Esophagus squamous epithelium (tissue), 5 donors: Measurements from ENCODE around the gene NAGLU. TPM values are rescaled to one million over a fixed set of nuclear protein-coding genes. Genes with fewer than 3 reads are reported as not detected.

Experiments used
- DNase-seq: peaks from one replicate; lab custom pipeline; 2025; lab: John Stamatoyannopoulos, UW
- H3K27ac ChIP-seq, 4 donors: fragments of 200-600 bp; sonication (generic); one replicate each; pipeline ENCODE4 v1.5.1; 2016 to 2019; ENCODE audit warnings: mild to moderate bottlenecking in 1 of 4
- H3K27me3 ChIP-seq, 4 donors: fragments of 200-600 bp; sonication (generic); 1 replicate in 3 of 4; 2 replicates in 1 of 4; pipeline versions ENCODE4 v1.5.1 to v1.6.0; 2017 to 2021; ENCODE audit warnings: antibody characterized with exemption in 1 of 4
- H3K36me3 ChIP-seq, 3 donors: fragments of 200-600 bp; sonication (generic); one replicate each; pipeline ENCODE4 v1.5.1; 2016 to 2019
- H3K4me1 ChIP-seq, 3 donors: fragments of 200-600 bp; sonication (generic); one replicate each; pipeline ENCODE4 v1.5.1; 2017 to 2019
- H3K4me3 ChIP-seq, 4 donors: fragments of 200-600 bp; sonication (generic); 1 replicate in 3 of 4; 2 replicates in 1 of 4; pipeline ENCODE4 v1.5.1; 2016 to 2019; ENCODE audit warnings: mild to moderate bottlenecking in 2 of 4, moderate library complexity in 1 of 4
- H3K9me3 ChIP-seq, 3 donors: fragments of 200-600 bp; sonication (generic); one replicate each; pipeline ENCODE4 v1.5.1; 2016 to 2019
- POLR2A ChIP-seq, 4 donors: fragments of 450-650 bp; IDR thresholded peaks; one replicate each; pipeline ENCODE4 v1.6.1; 2017; ENCODE audit warnings: antibody characterized with exemption in 4 of 4, mild to moderate bottlenecking in 4 of 4, moderate library complexity in 3 of 4
- WGBS, 2 donors: methylation state at CpG; one replicate each; pipeline ENCODE4 v1.1.5; 2018; 5-methylcytosine and 5-hydroxymethylcytosine counted together
- intact Hi-C: fragments of 100-400 bp; cut with DNase I; formaldehyde crosslinking; loops from one replicate; pipeline ENCODE4 v1.15.0; 2022
- total RNA-seq, 4 donors: library from RNA; depleted of rRNA; stranded (reverse); fragments of >200 nt; gene quantifications; one replicate each; pipeline ENCODE4 v1.1.0, GENCODE V29; 2016
- TF ChIP-seq, protein P1 (sequence below), 6 experiments: fragments of 450-650 bp in 4 of 6; fragments of 200-600 bp in 2 of 6; sonication (generic) in 2 of 6; IDR thresholded peaks; one replicate each; pipeline ENCODE4 v1.5.1; 2016 to 2019; ENCODE audit warnings: antibody characterized with exemption in 6 of 6, mild to moderate bottlenecking in 4 of 6, moderate library complexity in 4 of 6
- donor health status: DM: yes; HTN: yes; CAD: no.

The NAGLU gene
- total RNA-seq, 4 donors from 2014 or later = 19.2 to 39.0 (median 26.5) TPM

DNA sequence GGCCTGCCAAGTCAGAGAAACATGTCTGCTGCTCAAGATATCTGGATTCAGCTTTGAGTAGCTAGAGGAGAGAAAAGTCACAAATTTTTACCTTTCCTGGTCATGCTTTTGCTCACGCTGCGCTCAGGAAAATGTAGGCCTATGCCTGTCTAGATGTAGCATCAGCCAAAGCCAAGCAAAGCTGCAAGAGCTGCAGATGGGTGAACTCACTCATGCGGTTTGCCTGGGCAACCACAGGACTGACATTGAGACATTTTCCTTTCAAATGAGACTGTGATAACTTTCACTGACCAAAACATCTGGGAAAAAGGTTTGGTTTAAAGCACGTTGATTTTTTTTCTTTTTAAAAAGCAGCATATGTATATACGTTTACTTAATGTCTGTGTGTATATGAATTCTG is 34.0 kb upstream of the NAGLU start:
- 85 to 88% methylated on average over 5 of the region's 5 CpGs for WGBS, 2 donors
- Histone ChIP-seq H3K27ac (no peak overlapping the region), H3K9me3 (no peaks in the 10 kb centered on the region), H3K36me3 (peaks cover 4 to 100% (median 28%) of the 10 kb centered on the region in 3 donors), H3K27me3 (no peaks in the 10 kb centered on the region), H3K4me1 (no peaks in the 10 kb centered on the region), H3K4me3 (no peak overlapping the region)
- TF ChIP-seq POLR2A (IDR thresholded peaks at IDR 0.05) = no peak
- TF ChIP-seq, protein P1, sequence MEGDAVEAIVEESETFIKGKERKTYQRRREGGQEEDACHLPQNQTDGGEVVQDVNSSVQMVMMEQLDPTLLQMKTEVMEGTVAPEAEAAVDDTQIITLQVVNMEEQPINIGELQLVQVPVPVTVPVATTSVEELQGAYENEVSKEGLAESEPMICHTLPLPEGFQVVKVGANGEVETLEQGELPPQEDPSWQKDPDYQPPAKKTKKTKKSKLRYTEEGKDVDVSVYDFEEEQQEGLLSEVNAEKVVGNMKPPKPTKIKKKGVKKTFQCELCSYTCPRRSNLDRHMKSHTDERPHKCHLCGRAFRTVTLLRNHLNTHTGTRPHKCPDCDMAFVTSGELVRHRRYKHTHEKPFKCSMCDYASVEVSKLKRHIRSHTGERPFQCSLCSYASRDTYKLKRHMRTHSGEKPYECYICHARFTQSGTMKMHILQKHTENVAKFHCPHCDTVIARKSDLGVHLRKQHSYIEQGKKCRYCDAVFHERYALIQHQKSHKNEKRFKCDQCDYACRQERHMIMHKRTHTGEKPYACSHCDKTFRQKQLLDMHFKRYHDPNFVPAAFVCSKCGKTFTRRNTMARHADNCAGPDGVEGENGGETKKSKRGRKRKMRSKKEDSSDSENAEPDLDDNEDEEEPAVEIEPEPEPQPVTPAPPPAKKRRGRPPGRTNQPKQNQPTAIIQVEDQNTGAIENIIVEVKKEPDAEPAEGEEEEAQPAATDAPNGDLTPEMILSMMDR (IDR thresholded peaks at IDR 0.05) = no peak
- DNase-seq = no peak
- intact Hi-C loops = no loop called here

DNA sequence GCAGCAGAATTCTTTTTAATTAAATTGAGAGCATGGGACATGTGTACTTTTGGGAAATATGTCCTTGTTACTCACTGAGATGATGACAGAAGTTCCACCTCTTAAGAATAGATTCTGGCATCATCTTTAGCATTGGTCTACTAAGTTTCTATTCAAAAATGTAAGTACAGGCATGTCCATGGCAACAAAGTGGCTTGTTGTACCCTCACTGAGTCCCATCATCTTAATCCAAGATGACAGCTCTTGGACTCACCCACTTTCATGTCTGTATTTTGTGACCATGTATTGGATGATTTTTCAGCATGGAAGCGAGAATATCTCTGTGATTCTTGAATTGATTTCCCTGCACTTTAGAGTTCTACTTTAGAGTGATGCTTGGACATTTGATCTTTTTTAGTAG is 33.1 kb upstream of the NAGLU start:
- Histone ChIP-seq H3K4me1 (no peaks in the 10 kb centered on the region), H3K4me3 (no peak overlapping the region), H3K36me3 (peaks cover 4 to 100% (median 25%) of the 10 kb centered on the region in 3 donors), H3K27me3 (no peaks in the 10 kb centered on the region), H3K9me3 (no peaks in the 10 kb centered on the region), H3K27ac (no peak overlapping the region)
- intact Hi-C loops = no loop called here
- TF ChIP-seq, protein P1 (IDR thresholded peaks at IDR 0.05) = no peak
- no peak for TF ChIP-seq POLR2A (IDR thresholded peaks at IDR 0.05)
- DNase-seq = no peak
- WGBS, 2 donors = 100% methylated on average over 1 of the region's 1 CpG

DNA sequence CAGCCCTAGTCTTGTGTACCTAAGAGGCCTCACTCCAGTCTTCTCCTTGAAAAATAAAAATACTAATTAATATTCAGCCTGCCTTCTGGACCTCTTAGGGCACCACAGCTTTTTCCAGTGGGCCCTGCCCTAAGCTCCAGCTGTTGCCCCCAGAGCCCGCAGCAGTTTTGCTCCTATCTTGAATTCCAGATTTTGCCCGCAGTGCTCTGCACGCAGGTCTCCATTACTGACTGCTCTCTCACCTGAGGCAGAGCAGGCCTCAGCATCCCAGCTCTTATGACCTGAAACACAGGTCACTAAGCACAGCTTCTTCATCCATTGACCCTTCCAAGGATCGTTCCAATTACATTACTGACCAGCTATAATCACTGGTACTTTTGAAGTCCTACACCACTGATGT is 28.4 kb upstream of the NAGLU start:
- Histone ChIP-seq H3K36me3 (peaks cover 0 to 89% (median 7%) of the 10 kb centered on the region in 3 donors), H3K4me1 (peaks cover 0 to 20% (median 0%) of the 10 kb centered on the region in 3 donors), H3K27ac (no peak overlapping the region), H3K27me3 (no peaks in the 10 kb centered on the region), H3K4me3 (no peak overlapping the region), H3K9me3 (no peaks in the 10 kb centered on the region)
- intact Hi-C loops = no loop called here
- TF ChIP-seq, protein P1 (IDR thresholded peaks at IDR 0.05) = no peak
- no peak for DNase-seq
- WGBS, 2 donors = 96% methylated on average over 4 of the region's 4 CpGs

DNA sequence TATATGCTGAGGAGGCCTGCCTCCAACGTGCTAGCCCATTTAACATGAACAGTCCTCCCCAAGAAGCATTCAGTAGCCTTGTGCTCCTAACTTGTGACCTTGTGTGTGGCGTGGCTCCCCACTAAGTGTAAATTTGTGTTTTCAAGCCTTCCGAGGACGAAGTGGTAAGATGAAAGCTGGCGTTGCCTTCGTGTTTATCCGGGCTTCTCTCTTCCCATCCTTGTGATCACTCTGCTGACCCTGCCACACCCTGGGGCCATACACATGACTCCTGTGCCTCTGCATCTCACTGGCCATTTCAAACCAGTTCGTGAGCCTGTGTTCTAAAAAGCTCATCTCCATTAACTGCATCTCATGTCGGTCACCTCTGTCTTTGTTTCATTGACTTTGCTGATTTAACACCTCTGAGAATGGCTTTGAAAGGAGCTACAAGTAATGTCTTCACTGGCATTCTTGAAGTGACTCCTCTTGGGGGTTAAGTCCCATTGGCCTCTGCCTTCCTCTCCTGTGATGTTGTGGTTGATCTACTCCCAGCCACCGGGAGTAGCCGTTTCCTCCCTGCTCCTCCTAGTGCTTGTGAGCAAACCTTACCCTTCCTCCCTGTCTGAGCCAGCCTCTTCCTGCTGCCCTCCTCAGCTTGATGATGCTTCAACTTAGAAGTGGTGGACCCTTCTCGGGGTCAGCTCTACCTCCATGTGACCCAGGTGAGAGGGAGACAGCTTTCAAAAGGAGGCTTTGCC is 27.4 kb upstream of the NAGLU start:
- H3K4me1 ChIP-seq = peaks cover 0 to 28% (median 0%) of the 10 kb centered on the region in 3 donors
- no peak for DNase-seq
- intact Hi-C loops = no loop called here
- no peak overlapping the region for H3K4me3 ChIP-seq
- no peaks in the 10 kb centered on the region for H3K9me3 ChIP-seq
- H3K27me3 ChIP-seq = no peaks in the 10 kb centered on the region
- WGBS, 2 donors = 71 to 80% methylated on average over 12 of the region's 12 CpGs
- H3K27ac ChIP-seq = peak overlapping the region in 1 of 4 donors; percentile 11
- peaks cover 0 to 82% (median 6%) of the 10 kb centered on the region in 3 donors for H3K36me3 ChIP-seq
- TF ChIP-seq POLR2A (IDR thresholded peaks at IDR 0.05) = no peak
- TF ChIP-seq, protein P1 (IDR thresholded peaks at IDR 0.05) = no peak

DNA sequence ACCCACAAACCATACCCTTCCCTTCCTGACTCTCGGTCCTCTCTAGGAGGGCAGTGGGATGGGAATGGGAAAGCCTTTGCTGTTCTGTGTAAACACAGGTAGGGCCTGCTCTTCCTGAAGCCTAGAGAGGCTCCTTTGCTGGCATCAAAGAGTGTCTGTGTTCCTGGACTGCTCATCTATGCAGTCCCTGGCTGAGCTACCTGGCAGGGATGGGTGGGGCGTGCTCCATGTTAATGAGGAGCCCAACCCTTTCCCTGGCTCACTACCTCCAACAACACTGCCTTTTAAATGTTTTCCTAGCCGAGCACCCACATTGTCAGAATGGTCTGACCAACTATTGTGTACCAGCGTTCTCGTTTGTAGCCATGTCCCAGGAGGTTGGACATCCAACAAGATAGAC is 26.6 kb upstream of the NAGLU start:
- H3K27me3 ChIP-seq = no peaks in the 10 kb centered on the region
- no peak for DNase-seq
- peak overlapping the region in 2 of 4 donors; percentile 11 to 16 for H3K27ac ChIP-seq
- TF ChIP-seq, protein P1 (IDR thresholded peaks at IDR 0.05) = no peak
- no peak for TF ChIP-seq POLR2A (IDR thresholded peaks at IDR 0.05)
- H3K9me3 ChIP-seq = no peaks in the 10 kb centered on the region
- peaks cover 0 to 82% (median 13%) of the 10 kb centered on the region in 3 donors for H3K36me3 ChIP-seq
- peaks cover 0 to 35% (median 0%) of the 10 kb centered on the region in 3 donors for H3K4me1 ChIP-seq
- H3K4me3 ChIP-seq = no peak overlapping the region
- intact Hi-C loops = no loop called here
- WGBS, 2 donors = 70 to 86% methylated on average over 5 of the region's 5 CpGs
